Measurements from ENCODE around the gene PRPH.
"Not testable (repeated sequence)": the region's sequence is repeated elsewhere in the genome, so short reads cannot be mapped to it uniquely, and the experiment has no call there.

PRPH gene

GRCh38 chr12:49276304-49277290, 18.4 kb upstream of the PRPH start:
- no peak for DNase-seq

GRCh38 chr12:49277466-49277865, 17.5 kb upstream of the PRPH start:
- DNase-seq, result no peak

- no peak for DNase-seq
These were observed 15.2 kb upstream of the PRPH start for GRCh38 chr12:49279706-49280159.

GRCh38 chr12:49280545-49280944, 14.4 kb upstream of the PRPH start:
- not testable (repeated sequence) for DNase-seq

- no peak for DNase-seq
These were observed 12.6 kb upstream of the PRPH start for GRCh38 chr12:49282302-49282701.

- not testable (repeated sequence) for DNase-seq
These were observed 12.1 kb upstream of the PRPH start for GRCh38 chr12:49282740-49283375.

GRCh38 chr12:49283541-49284429, 11.2 kb upstream of the PRPH start:
- DNase-seq, result no peak

- DNase-seq, result no peak
These were observed 10.3 kb upstream of the PRPH start for GRCh38 chr12:49284672-49285071.

GRCh38 chr12:49287876-49288275, 7.1 kb upstream of the PRPH start:
- no peak for DNase-seq

- DNase-seq, result peak; percentile 26
These were observed 6.5 kb upstream of the PRPH start for GRCh38 chr12:49288412-49288853.

GRCh38 chr12:49288922-49289555, 5.9 kb upstream of the PRPH start:
- no peak for DNase-seq

- DNase-seq, result no peak
These were observed 2.3 kb upstream of the PRPH start for GRCh38 chr12:49292729-49293055.

GRCh38 chr12:49293056-49293956, 1.6 kb upstream of the PRPH start:
- peak; percentile 19 for DNase-seq

- no peak for DNase-seq
These were observed 702 bp upstream of the PRPH start for GRCh38 chr12:49294086-49294803.

GRCh38 chr12:49294804-49295081, 204 bp upstream of the PRPH start:
- DNase-seq, result no peak

- DNase-seq, result peak; percentile 53
These were observed 1.3 kb downstream of the PRPH start for GRCh38 chr12:49296034-49296835.

GRCh38 chr12:49296836-49297694, 2.1 kb downstream of the PRPH start:
- peak; percentile 53 for DNase-seq

- no peak for DNase-seq
These were observed 2.7 kb downstream of the PRPH start for GRCh38 chr12:49297695-49298060.

GRCh38 chr12:49298160-49298559, 3.2 kb downstream of the PRPH start:
- DNase-seq, result no peak

All from NCI-H1105 treated with DMSO at 0.1 percent for 48 hours (cell line).